SU-DHL-6 (cell line): Measurements from ENCODE around the gene IQGAP3.

ENCODE experiments used
- H2AFZ ChIP-seq: fragments of 200-600 bp; sonication (generic); 2 replicates; pipeline ENCODE4 v1.6.1; 2014; ENCODE audit warnings: low read depth, mild to moderate bottlenecking, moderate library complexity, mixed read lengths, antibody characterized with exemption, low read length; ENCODE audit not compliant: severe bottlenecking
- H3F3A ChIP-seq: fragments of 200-600 bp; shearing (Covaris generic); 2 replicates; pipeline ENCODE4 v1.6.0; 2016; ENCODE audit warnings: antibody characterized with exemption, mild to moderate bottlenecking; ENCODE audit not compliant: insufficient read depth
- H3K27ac ChIP-seq: fragments of 200-600 bp; sonication (generic); 2 replicates; pipeline ENCODE4 v1.5.1; 2016; ENCODE audit warnings: low read depth, mild to moderate bottlenecking, low read length, moderate library complexity, mixed read lengths
- H3K27me3 ChIP-seq: fragments of 200-600 bp; sonication (generic), shearing (Covaris generic); 2 replicates; pipeline ENCODE4 v1.6.0; 2014; ENCODE audit warnings: mild to moderate bottlenecking, low read length
- H3K36me3 ChIP-seq: fragments of 200-600 bp; sonication (generic); 2 replicates; pipeline ENCODE4 v1.6.1; 2014; ENCODE audit warnings: mild to moderate bottlenecking, low read length, mixed read lengths
- H3K4me2 ChIP-seq: fragments of 300-600, 200-600 bp; shearing (Covaris generic), sonication (generic); 2 replicates; pipeline ENCODE4 v1.6.0; 2014; ENCODE audit warnings: low read length, low read depth, mild to moderate bottlenecking; ENCODE audit not compliant: poor library complexity, severe bottlenecking
- H3K4me3 ChIP-seq: fragments of 200-600 bp; sonication (generic); 2 replicates; pipeline ENCODE4 v1.5.1; 2014; ENCODE audit warnings: antibody characterized with exemption, low read length, mild to moderate bottlenecking, mixed read lengths; ENCODE audit not compliant: insufficient read depth, poor library complexity, severe bottlenecking
- H3K79me2 ChIP-seq: fragments of 200-600 bp; sonication (generic); 2 replicates; pipeline ENCODE4 v1.6.1; 2014; ENCODE audit warnings: mild to moderate bottlenecking, low read length, moderate library complexity; ENCODE audit not compliant: insufficient read depth
- H3K9ac ChIP-seq: fragments of 200-600 bp; sonication (generic); 2 replicates; pipeline ENCODE4 v1.7.0; 2014; ENCODE audit warnings: mild to moderate bottlenecking, low read length
- H3K9me2 ChIP-seq: fragments of 200-600 bp; sonication (generic); replicated peaks from 2 replicates; pipeline ENCODE4 v1.6.1; 2014; ENCODE audit warnings: low read length; ENCODE audit not compliant: insufficient read depth
- H3K9me3 ChIP-seq: fragments of 200-600 bp; sonication (generic); 2 replicates; pipeline ENCODE4 v1.6.1; 2014; ENCODE audit warnings: low read length, mixed read lengths; ENCODE audit not compliant: insufficient read depth
- H4K20me1 ChIP-seq: fragments of 200-600 bp; sonication (generic); 2 replicates; pipeline ENCODE4 v1.6.1; 2014; ENCODE audit warnings: low read depth, mild to moderate bottlenecking, antibody characterized with exemption, low read length, moderate library complexity, mixed read lengths
- CTCF ChIP-seq: fragments of 200-600 bp; sonication (generic); IDR thresholded peaks from one replicate; pipeline ENCODE4 v1.5.1; 2017; ENCODE audit warnings: antibody characterized with exemption, mild to moderate bottlenecking, low read length, moderate library complexity; ENCODE audit not compliant: insufficient read depth, poor library complexity, severe bottlenecking
- EZH2phosphoT487 ChIP-seq: fragments of 200-600 bp; sonication (generic), shearing (Covaris generic); conservative IDR thresholded peaks from 2 replicates; pipeline ENCODE4 v1.6.1; 2018; ENCODE audit warnings: mild to moderate bottlenecking, antibody characterized with exemption, low read length, moderate library complexity, mixed read lengths

The IQGAP3 gene

GRCh38 chr1:156504438-156504813, 67.9 kb downstream of the IQGAP3 start:
- no peaks in the 10 kb centered on the region for H3K9me2 ChIP-seq
- H3K36me3 ChIP-seq: no peaks in the 10 kb centered on the region
- peak overlapping the region; percentile 21 for H2AFZ ChIP-seq
- no peak for TF ChIP-seq CTCF
- no peak for TF ChIP-seq EZH2phosphoT487
- no peaks in the 10 kb centered on the region for H3K27me3 ChIP-seq
- H3K27ac ChIP-seq: peak overlapping the region; percentile 98
- peaks cover 11% of the 10 kb centered on the region for H3K79me2 ChIP-seq
- H3F3A ChIP-seq: peaks cover 29% of the 10 kb centered on the region
- no peaks in the 10 kb centered on the region for H4K20me1 ChIP-seq
- peak overlapping the region; percentile 73 for H3K4me2 ChIP-seq
- no peaks in the 10 kb centered on the region for H3K9me3 ChIP-seq
- H3K9ac ChIP-seq: peak overlapping the region; percentile 70
- H3K4me3 ChIP-seq: peak overlapping the region; percentile 36

GRCh38 chr1:156503698-156504437, 68.5 kb downstream of the IQGAP3 start:
- Histone ChIP-seq H4K20me1 (no peaks in the 10 kb centered on the region), H3K27ac (peak overlapping the region; percentile 98), H3K9me3 (no peaks in the 10 kb centered on the region), H3K27me3 (no peaks in the 10 kb centered on the region), H3K4me2 (peak overlapping the region; percentile 73), H3K9me2 (no peaks in the 10 kb centered on the region), H3K79me2 (peaks cover 17% of the 10 kb centered on the region), H2AFZ (peak overlapping the region; percentile 21), H3K36me3 (no peaks in the 10 kb centered on the region), H3K4me3 (no peak overlapping the region), H3K9ac (peak overlapping the region; percentile 70), H3F3A (peaks cover 29% of the 10 kb centered on the region)
- no peak for TF ChIP-seq EZH2phosphoT487
- no peak for TF ChIP-seq CTCF

GRCh38 chr1:156502894-156503697, 69.3 kb downstream of the IQGAP3 start:
- H3F3A ChIP-seq: peaks cover 29% of the 10 kb centered on the region
- H3K9ac ChIP-seq: peak overlapping the region; percentile 70
- TF ChIP-seq EZH2phosphoT487 (no peak), CTCF (no peak)
- H3K4me3 ChIP-seq: no peak overlapping the region
- H3K9me3 ChIP-seq: no peaks in the 10 kb centered on the region
- H3K79me2 ChIP-seq: peaks cover 25% of the 10 kb centered on the region
- peak overlapping the region; percentile 98 for H3K27ac ChIP-seq
- peak overlapping the region; percentile 73 for H3K4me2 ChIP-seq
- H4K20me1 ChIP-seq: no peaks in the 10 kb centered on the region
- no peaks in the 10 kb centered on the region for H3K36me3 ChIP-seq
- peak overlapping the region; percentile 21 for H2AFZ ChIP-seq
- H3K27me3 ChIP-seq: no peaks in the 10 kb centered on the region
- no peaks in the 10 kb centered on the region for H3K9me2 ChIP-seq
